NCI-H1436 treated with DMSO at 0.1 percent for 48 hours (cell line): ENCODE data around the gene SULT2B1.
A peak's percentile ranks its signal among the peaks of the same experiment; 100 is the strongest.

ENCODE experiments used
- DNase-seq: peaks from one replicate; lab custom pipeline; 2025; lab: John Stamatoyannopoulos, UW

SULT2B1 gene

GRCh38 chr19:48634424-48635262, 82.7 kb downstream of the SULT2B1 start:
- DNase-seq, result peak; percentile 96

- DNase-seq, result no peak
Measured at GRCh38 chr19:48635263-48635965, 83.4 kb downstream of the SULT2B1 start.

DNA sequence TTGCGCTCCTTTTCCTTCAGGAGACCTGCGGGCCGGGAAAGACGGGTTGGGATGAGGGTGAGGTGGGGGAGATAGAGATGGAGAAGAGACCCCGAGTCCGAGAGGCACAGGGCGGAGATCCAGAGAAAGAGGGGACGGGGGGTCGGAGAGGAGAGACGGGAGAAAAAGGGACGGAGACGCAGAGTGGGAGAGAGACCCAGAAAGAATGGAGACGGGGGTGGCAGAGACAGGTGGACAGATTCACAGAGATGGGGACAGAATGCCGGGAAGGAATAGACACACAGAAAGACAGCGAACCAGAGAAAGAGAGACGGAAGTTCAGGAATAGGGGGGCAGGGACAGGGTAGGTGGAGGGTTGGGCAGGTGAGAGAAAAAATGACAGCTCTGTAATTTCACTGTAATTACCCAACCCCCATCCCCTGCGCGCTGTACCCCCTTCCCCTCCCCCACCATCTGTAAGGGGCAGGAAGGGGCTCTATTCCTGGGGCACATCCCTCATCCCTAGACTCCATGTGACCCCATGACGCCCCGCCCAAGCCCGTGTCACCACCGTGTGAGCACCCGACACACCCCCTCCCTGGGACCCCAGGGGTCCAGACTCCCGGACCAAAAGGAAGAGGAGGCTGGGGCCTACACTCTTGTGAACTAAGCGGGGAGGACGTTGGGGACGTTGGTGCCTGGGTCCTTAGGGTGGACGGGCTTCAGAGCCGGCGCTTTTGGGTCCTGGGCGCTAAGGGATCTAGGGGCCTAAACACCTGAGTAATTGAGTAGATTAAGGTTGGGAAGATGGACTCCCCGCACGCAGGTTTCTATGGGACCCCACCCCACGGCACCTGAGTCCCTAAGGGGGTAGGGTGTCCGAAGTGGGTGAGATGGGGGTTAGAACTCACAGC, 84.2 kb downstream of the SULT2B1 start:
- DNase-seq, result no peak

DNA sequence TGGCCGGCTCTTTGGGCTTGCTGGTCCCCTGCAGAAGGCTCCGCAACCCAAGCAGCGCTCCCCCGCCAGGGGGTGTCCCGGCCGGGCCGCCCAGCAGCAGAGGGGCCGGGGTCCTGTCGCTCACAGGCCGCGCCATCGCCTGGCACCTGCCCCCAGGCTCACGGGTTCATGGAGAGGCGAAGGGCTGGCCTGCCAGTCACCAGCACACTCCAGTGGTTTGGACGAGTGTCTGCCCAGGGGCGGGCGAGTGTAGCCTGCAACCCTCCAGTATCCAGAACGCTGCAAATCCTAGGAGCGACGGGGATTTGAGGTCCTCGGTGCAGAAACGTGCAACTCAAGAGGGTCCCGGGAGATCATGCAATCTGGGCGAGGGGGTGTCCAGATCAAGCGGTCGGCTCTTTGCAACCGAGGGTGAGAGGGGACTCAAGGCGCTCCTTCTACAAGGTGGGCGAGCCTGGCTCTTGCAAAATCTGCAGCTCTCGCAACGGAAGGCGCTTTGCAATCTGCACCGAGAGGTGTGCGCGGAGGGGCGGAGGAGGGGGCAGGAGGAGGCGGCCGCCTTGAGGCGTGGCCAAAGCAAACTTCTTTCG, 85.0 kb downstream of the SULT2B1 start, which contains the start of gene DBP:
Gene DBP (minus strand): TSS at position 521 of the 590 bp plus-strand sequence. CDS start 385 bp downstream, at position 136.
- DNase-seq, result no peak

- DNase-seq, result peak; percentile 100
Measured at GRCh38 chr19:48637449-48637947, 85.5 kb downstream of the SULT2B1 start.

DNA sequence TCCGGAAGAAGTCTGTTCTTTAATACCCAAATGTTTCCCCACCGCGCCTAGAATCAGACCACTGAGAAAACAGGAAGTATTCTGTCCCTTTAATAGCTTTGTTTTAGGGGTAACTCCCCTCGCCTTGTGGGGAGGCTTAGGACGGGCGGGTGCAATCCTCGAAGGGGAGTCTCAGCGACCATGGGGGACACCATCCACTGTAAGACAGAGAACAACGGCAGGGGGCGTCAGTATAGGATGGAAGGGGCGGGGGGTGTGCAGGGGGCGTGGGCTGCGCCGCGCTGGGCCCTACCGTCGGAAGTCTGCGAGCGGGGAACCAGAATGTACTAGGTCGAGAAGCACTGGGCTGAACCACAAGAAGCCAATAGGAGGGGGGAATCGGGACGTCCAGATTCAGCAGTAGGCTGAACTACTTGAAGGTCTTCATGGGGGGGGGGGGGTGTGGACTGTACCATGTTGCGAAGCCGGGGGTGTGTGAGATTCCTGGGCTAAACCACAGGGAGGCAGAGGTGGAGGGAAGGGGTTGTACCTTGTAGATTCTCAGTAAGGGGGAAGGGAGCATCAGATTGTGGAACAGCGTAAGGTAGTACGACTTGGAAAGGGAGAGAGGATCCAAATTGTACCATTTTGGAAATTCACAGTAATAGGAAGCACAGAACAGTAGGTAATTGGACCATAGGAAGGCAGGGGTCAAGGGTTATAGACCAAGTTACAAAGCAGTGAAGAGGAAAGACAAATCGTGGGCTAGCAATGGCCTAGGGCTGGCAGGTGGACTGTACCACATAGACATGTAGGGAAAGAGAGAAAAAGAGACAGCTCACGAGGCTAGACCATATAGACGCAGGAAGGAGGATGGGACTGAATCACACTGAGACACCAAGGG, 86.2 kb downstream of the SULT2B1 start:
- DNase-seq, result no peak

DNA sequence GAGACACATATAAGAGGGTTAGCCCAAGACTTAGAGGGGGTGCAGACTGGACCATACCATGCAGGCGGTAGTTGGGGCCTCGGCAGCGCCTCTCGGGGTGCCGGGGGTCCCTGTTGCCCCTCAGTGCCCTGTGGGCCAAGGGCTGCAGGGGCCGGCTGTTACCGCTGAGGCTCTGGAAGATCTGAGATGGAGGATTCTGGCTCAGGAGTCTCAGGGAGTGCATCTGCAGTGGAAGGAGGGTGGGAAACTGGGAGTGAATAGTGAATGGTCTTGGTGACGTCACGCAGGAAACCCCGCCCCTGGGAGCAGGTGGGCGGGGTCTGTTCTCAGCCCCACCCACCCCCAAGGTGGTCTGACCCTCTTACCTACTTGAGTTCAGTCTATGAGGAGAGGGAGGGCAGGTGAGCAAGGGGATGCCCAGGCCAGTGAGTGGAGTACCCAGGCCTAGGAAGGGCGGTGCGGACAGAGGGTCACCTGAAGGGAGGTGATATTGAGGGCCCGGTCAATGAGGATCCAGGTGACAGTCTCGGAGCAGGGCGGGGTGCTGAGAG, 86.9 kb downstream of the SULT2B1 start:
- no peak for DNase-seq

DNA sequence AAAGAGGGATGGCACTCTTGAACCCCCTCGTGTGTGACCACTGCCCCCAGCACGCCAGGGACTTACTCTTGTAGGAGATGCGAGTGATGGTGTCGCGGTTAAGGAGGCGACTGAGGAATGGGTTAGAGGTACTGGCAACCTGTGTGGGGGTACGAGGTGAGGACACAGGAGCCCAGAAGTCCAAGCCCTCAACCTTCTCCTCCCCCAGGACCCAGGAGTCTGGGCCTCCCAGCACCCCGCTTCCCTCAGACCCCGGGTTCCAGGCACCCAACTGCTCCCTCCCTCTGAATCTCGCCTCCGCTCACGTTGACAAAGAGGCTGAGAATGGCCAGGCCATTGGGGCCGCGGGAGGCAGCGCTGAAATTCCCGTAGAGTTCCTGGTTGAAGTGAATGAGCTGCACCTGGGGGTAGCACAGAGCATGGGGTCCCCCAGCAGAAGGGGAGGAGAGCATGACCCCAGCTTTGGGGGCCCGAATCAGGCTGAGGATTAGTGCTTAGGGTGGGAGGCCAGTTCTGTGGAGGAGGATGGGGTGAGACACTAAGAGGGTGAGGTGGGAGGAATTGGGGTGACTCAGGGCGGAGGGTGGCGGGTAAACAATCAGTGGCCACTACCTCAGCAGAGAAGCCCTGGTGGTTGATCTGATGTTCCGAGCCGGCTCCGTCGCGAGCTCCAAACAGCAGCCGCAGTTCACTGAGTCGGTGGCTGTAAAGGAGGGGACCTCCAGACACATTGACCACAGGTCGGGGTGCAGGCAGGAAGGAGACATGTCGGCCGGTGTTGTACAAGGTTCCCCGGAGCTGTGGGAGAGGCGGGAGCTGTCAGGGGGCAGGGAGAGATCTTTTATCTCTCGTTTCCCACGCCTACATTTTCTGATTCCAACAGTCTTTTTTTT, 87.8 kb downstream of the SULT2B1 start:
- DNase-seq, result no peak

DNA sequence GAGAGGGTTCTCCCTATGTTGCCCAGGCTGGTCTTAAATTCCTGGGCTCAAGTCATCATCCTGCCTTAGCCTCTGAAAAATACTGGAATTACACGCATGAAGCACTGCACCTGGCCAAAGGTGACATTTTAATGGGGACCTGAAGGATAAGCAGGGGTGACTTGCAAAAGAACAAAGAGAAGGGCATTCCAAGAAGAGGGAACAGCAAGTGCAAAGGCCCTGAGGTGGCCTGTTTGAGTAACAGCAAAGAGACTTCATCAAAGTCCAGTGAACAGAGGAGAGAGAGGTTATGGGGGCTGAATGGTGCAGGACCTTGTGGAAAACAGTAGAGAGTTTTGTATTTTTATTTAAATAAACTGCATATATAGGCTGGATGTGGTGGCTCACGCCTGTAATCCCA, 89.9 kb downstream of the SULT2B1 start:
- DNase-seq, result no peak

- DNase-seq, result no peak
Measured at GRCh38 chr19:48642862-48643261, 90.9 kb downstream of the SULT2B1 start.

- DNase-seq, result no peak
Measured at GRCh38 chr19:48644355-48644754, 92.4 kb downstream of the SULT2B1 start.

DNA sequence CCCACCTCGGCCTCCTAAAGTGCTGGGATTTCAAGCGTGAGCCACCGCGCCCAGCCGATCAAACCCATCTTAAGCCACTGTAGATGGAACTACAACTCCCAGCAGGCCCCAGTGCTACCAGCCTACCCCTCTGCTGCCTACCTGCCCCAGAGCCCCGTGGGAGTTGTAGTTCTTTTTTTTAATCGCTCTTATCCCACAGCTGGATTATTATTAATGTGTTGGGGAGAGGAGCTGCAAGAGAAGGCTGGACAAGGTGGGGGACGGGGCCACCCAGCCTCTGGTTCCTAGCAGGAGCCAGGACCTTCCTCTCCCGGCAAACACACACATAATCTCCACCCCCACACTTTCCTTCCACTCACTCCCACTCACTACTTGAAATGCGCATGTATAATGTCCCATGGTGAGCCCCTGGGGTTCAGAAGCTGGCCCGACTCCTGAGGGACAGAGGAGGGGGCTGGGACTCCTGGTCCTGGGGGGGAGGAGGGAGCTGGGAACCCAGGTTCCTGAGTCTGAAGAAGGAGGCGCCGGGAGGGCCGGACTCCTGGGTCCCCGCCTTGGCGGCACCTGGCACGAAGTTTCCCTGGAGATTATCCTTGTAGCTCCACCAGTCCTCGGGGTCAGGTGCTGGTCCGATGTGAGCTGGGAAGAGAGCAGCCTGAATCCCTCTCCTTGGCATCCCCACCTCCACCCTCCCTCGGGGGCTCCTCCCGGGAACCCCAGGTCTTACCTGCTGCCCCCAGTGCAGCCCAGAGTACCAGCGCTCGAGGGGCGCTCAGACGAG, 93.1 kb downstream of the SULT2B1 start:
- DNase-seq, result no peak

DNA sequence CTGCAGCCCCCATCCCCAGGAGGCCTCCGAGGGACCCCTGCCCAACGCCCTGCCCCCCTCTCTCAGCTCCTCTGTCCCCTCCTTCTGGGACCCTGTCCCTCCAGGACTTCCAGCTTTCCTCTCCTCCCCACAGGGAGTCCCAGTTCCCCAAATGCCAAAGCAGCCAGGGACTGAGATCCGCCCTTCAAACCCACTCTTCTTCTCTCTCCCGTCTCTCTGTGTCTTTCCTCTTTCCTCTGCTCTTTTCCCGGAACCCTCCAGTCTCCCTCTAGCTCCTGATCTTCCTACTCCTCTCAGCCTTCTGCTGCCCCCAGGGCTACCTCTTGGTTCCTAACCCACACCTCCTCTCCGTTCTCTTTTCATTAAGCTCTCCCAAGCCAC, 93.6 kb downstream of the SULT2B1 start:
- DNase-seq, result no peak

DNA sequence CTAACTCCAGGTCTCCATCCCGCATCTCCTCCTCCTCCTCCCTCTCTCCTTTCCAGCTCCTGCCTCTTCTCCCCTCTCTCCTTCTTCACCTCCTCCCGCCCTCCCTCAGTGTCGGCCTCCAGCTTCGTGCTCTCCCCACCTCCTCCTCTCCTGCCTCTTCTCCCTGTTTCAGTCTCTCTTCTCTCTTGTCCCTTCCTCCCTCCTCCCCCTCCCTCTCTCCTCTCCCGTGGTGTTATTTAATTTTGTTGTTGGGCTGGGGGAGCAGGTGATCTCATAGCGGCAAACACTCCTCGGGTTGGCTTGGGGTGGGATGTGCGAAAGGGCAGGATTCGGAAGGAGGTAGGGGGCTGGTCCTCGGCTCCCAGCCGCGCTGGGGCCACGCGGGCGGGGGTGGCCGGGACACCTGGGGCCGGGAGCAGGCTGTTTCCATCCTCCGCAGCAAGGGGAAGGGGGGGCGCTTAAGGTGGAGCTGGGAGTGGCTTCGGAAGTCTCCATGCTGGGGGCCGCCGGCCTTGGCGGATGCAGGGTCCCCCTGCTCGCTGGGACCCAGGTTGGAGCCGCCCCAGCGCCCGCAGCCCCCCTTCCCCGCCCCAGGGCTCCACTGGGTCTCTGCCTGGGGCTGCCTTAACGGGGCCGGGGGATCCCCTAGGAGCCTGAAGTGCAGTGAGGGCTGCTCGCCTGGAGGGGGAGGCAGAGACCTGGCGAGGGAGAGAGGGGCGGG, 94.2 kb downstream of the SULT2B1 start, which contains the start of gene CA11:
Gene CA11 (minus strand): TSS at position 187 of the 721 bp plus-strand sequence. CDS start 555 bp downstream, outside the sequence.
- no peak for DNase-seq

DNA sequence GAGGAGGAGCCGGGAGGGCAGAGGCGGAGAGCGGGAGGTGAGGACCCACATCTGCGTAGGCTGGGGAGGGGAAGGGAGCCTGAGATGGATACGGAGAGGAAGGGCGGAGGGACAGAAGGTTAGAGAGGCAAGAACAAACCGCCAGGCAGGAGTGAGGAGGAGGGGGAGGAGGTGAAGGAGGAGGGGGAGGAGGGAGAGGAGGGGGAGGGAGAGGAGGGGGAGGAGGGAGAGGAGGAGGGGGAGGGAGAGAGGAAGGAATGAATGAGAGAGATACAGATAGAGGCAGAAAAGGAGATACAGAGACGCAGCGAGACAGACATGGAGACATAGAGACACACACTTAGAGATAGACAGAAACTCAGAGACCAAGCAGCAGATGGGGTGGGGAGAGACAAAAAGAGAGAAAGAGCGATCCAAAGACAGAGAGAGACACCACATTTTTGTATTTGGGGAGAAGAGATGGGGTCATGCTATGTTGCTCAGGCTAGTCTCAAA, 94.8 kb downstream of the SULT2B1 start:
- no peak for DNase-seq

DNA sequence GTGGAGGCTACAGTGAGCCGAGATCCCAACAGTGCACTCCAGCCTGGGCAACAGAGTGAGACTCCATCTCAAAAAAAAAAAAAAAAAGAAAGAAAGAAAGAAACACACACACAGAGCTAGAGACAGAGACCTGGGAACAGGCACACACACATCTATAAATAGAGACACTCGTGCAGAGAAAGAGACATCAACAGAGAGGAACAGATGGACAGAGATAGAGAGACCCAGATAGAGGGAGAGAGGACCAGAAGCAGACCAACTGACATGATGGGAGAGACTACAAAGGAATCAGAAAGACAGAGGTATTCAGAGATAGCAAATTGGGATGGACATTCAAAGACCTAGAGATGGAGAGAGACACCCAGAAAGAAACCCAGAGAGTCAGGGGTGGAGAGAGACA, 96.2 kb downstream of the SULT2B1 start:
- no peak for DNase-seq
